Esophagus squamous epithelium (tissue), 5 donors: ENCODE results near the gene ZNF12. TPM values are rescaled to one million over a fixed set of nuclear protein-coding genes. Genes with fewer than 3 reads are reported as not detected.

Experiments used
- DNase-seq: peaks from one replicate; lab custom pipeline; 2025; lab: John Stamatoyannopoulos, UW
- H3K27ac ChIP-seq, 4 donors: fragments of 200-600 bp; sonication (generic); one replicate each; pipeline ENCODE4 v1.5.1; 2016 to 2019; ENCODE audit warnings: mild to moderate bottlenecking in 1 of 4
- H3K27me3 ChIP-seq, 4 donors: fragments of 200-600 bp; sonication (generic); 1 replicate in 3 of 4; 2 replicates in 1 of 4; pipeline versions ENCODE4 v1.5.1 to v1.6.0; 2017 to 2021; ENCODE audit warnings: antibody characterized with exemption in 1 of 4
- H3K36me3 ChIP-seq, 3 donors: fragments of 200-600 bp; sonication (generic); one replicate each; pipeline ENCODE4 v1.5.1; 2016 to 2019
- H3K4me1 ChIP-seq, 3 donors: fragments of 200-600 bp; sonication (generic); one replicate each; pipeline ENCODE4 v1.5.1; 2017 to 2019
- H3K4me3 ChIP-seq, 4 donors: fragments of 200-600 bp; sonication (generic); 1 replicate in 3 of 4; 2 replicates in 1 of 4; pipeline ENCODE4 v1.5.1; 2016 to 2019; ENCODE audit warnings: mild to moderate bottlenecking in 2 of 4, moderate library complexity in 1 of 4
- H3K9me3 ChIP-seq, 3 donors: fragments of 200-600 bp; sonication (generic); one replicate each; pipeline ENCODE4 v1.5.1; 2016 to 2019
- POLR2A ChIP-seq, 4 donors: fragments of 450-650 bp; IDR thresholded peaks; one replicate each; pipeline ENCODE4 v1.6.1; 2017; ENCODE audit warnings: antibody characterized with exemption in 4 of 4, mild to moderate bottlenecking in 4 of 4, moderate library complexity in 3 of 4
- WGBS, 2 donors: methylation state at CpG; one replicate each; pipeline ENCODE4 v1.1.5; 2018; 5-methylcytosine and 5-hydroxymethylcytosine counted together
- intact Hi-C: fragments of 100-400 bp; cut with DNase I; formaldehyde crosslinking; loops from one replicate; pipeline ENCODE4 v1.15.0; 2022
- total RNA-seq, 4 donors: library from RNA; depleted of rRNA; stranded (reverse); fragments of >200 nt; gene quantifications; one replicate each; pipeline ENCODE4 v1.1.0, GENCODE V29; 2016
- TF ChIP-seq, protein P1 (sequence below), 6 experiments: fragments of 450-650 bp in 4 of 6; fragments of 200-600 bp in 2 of 6; sonication (generic) in 2 of 6; IDR thresholded peaks; one replicate each; pipeline ENCODE4 v1.5.1; 2016 to 2019; ENCODE audit warnings: antibody characterized with exemption in 6 of 6, mild to moderate bottlenecking in 4 of 6, moderate library complexity in 4 of 6
- donor health status: DM: yes; HTN: yes; CAD: no.

ZNF12 gene
- total RNA-seq, 4 donors from 2014 or later = 8.6 to 22.3 (median 11.3) TPM

DNA sequence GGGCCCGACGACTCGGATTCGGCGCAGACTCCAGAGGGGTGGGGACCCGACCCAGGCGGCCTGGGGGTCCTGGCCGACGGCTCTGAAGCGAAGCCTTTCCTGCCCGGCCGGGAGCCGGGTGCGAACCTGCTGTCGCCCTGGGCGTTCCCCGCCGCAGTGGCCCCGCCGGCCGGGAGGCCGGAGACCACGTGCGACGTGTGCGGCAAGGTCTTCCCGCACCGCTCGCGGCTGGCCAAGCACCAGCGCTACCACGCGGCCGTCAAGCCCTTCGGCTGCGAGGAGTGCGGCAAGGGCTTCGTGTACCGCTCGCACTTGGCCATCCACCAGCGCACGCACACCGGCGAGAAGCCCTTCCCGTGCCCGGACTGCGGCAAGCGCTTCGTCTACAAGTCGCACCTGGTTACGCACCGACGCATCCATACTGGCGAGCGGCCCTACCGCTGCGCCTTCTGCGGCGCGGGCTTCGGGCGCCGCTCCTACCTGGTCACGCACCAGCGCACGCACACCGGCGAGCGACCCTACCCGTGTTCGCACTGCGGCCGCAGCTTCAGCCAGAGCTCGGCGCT lies 54.2 kb downstream of the ZNF12 start:
- TF ChIP-seq POLR2A (IDR thresholded peaks at IDR 0.05) = no peak
- TF ChIP-seq, protein P1, sequence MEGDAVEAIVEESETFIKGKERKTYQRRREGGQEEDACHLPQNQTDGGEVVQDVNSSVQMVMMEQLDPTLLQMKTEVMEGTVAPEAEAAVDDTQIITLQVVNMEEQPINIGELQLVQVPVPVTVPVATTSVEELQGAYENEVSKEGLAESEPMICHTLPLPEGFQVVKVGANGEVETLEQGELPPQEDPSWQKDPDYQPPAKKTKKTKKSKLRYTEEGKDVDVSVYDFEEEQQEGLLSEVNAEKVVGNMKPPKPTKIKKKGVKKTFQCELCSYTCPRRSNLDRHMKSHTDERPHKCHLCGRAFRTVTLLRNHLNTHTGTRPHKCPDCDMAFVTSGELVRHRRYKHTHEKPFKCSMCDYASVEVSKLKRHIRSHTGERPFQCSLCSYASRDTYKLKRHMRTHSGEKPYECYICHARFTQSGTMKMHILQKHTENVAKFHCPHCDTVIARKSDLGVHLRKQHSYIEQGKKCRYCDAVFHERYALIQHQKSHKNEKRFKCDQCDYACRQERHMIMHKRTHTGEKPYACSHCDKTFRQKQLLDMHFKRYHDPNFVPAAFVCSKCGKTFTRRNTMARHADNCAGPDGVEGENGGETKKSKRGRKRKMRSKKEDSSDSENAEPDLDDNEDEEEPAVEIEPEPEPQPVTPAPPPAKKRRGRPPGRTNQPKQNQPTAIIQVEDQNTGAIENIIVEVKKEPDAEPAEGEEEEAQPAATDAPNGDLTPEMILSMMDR (IDR thresholded peaks at IDR 0.05) = no peak
- H3K9me3 ChIP-seq = peaks cover 0 to 11% (median 0%) of the 10 kb centered on the region in 3 donors
- intact Hi-C loops = no loop called here
- no peaks in the 10 kb centered on the region for H3K27me3 ChIP-seq
- H3K4me1 ChIP-seq = no peaks in the 10 kb centered on the region
- no peak for DNase-seq
- peaks cover 25 to 88% (median 27%) of the 10 kb centered on the region in 3 donors for H3K36me3 ChIP-seq
- no peak overlapping the region for H3K27ac ChIP-seq
- 95 to 97% methylated on average over 7 to 61 of the region's 75 CpGs for WGBS, 2 donors
- H3K4me3 ChIP-seq = no peak overlapping the region

DNA sequence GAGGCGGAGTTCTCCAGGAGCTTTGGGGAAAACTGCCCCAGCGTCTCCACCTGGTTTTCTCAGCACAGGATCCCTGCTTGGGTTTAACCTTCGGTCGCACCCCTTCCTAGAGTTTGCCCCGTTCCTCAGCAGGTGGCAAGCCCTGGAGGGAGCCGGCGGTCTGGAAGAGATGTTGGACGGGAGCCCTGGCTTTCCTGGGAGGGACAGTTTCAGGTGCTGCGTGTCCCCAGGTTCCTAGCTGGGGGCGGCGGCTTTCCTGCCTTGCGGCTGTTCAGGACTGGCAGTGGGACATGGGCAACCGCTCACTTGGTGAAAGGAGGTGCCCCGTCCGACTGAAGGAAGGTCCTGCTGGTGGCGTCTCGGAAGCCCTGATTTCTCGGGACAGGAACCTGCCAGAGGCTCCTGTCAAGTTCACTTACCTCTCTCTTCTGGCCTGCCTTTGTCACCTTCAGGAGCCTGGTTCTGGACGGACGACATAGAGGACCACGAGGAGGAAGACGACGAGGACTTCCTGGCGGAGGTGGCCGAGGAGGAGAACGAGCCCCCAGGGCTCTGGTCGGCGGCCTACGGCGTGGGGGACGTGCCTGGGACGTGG lies 54.8 kb downstream of the ZNF12 start:
- 96 to 98% methylated on average over 9 to 24 of the region's 32 CpGs for WGBS, 2 donors
- Histone ChIP-seq H3K27me3 (no peaks in the 10 kb centered on the region), H3K9me3 (peaks cover 0 to 11% (median 0%) of the 10 kb centered on the region in 3 donors), H3K36me3 (peaks cover 31 to 94% (median 31%) of the 10 kb centered on the region in 3 donors), H3K4me3 (no peak overlapping the region), H3K4me1 (no peaks in the 10 kb centered on the region), H3K27ac (no peak overlapping the region)
- DNase-seq = no peak
- intact Hi-C loops = no loop called here
- no peak for TF ChIP-seq POLR2A (IDR thresholded peaks at IDR 0.05)
- TF ChIP-seq, protein P1 (IDR thresholded peaks at IDR 0.05) = no peak

DNA sequence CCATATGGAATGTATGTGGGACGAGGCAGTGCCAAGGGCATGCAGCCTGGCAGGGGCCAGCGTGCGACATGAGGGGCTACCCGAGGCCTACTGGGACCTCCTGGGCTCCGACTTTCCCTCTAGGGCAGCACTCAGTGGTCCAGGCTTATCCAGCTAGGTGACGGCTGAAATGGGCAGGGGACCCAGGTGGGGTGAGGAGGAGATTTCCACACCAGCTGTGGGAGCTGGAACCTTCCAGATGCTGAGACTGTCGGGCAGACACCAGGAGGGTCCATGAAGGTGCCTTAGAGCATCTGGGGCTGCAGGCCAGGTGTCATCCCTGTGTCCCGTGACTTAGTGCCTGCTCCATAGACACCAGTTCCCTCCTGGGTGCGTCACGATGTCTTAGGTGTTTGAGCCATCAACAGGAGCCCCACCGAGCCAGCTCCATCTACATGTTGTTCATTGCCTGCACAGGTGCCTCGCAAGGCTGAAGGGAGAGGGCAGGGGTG lies 56.2 kb downstream of the ZNF12 start:
- Histone ChIP-seq H3K4me3 (no peak overlapping the region), H3K36me3 (peaks cover 28 to 100% (median 40%) of the 10 kb centered on the region in 3 donors), H3K27ac (no peak overlapping the region), H3K27me3 (no peaks in the 10 kb centered on the region), H3K4me1 (no peaks in the 10 kb centered on the region), H3K9me3 (peaks cover 0 to 11% (median 0%) of the 10 kb centered on the region in 3 donors)
- DNase-seq = no peak
- intact Hi-C loops = no loop called here
- 87 to 94% methylated on average over 4 to 11 of the region's 12 CpGs for WGBS, 2 donors
- TF ChIP-seq, protein P1 (IDR thresholded peaks at IDR 0.05) = no peak
- no peak for TF ChIP-seq POLR2A (IDR thresholded peaks at IDR 0.05)

DNA sequence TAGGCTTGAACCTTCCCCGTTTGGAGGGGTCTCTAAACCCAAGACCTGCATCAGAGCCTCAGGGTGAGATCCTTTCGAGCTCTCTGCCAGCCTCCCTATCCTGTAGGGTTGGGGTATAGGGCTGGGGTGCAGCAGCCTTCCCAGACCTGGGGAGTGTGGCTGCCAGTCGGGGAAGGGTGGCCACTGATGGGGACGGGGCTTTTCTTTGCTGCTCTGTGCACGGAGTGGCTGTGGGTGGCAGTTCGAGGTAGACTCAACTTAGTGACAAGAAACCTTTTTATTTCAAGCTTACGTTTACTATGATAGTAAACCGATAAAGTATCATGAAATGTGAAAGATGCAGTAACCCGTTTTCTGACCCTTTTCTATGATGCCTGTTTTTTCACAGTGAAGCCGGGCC lies 56.7 kb downstream of the ZNF12 start:
- intact Hi-C loops = no loop called here
- Histone ChIP-seq H3K36me3 (peaks cover 23 to 100% (median 45%) of the 10 kb centered on the region in 3 donors), H3K9me3 (peaks cover 0 to 11% (median 0%) of the 10 kb centered on the region in 3 donors), H3K4me1 (no peaks in the 10 kb centered on the region), H3K27me3 (no peaks in the 10 kb centered on the region), H3K27ac (no peak overlapping the region), H3K4me3 (no peak overlapping the region)
- TF ChIP-seq, protein P1 (IDR thresholded peaks at IDR 0.05) = no peak
- no peak for TF ChIP-seq POLR2A (IDR thresholded peaks at IDR 0.05)
- 96% methylated on average over 6 to 9 of the region's 10 CpGs for WGBS, 2 donors
- DNase-seq = no peak
